Measurements from ENCODE around the gene FAM193A.

FAM193A gene

GRCh38 chr4:2507259-2507658, 29.2 kb upstream of the FAM193A start:
- Histone ChIP-seq H2BK15ac (ENCODE audit: low read depth, poor library complexity, severe bottlenecking) (no peak overlapping the region), H2BK120ac (ENCODE audit: low read depth, low read length) (no peak overlapping the region), H3K9me3 (ENCODE audit: control insufficient read depth, low read length) (no peaks in the 10 kb centered on the region), H2AFZ (ENCODE audit: low read depth, low read length) (no peak overlapping the region), H2BK12ac (ENCODE audit: low read length in 2 of 2) (no peak overlapping the region), H3K14ac (ENCODE audit: low read length in 2 of 2) (no peak overlapping the region), H3K4me1 (ENCODE audit: control insufficient read depth, insufficient read depth, low read depth, low read length) (peaks cover 9% of the 10 kb centered on the region), H3K27me3 (ENCODE audit: control insufficient read depth in 1 of 2, insufficient read depth in 1 of 2, low read length in 2 of 2) (no peaks in the 10 kb centered on the region), H3K18ac (ENCODE audit: low read depth in 1 of 2, low read length in 2 of 2) (no peak overlapping the region), H2AK5ac (ENCODE audit: low read length, severe bottlenecking) (no peak overlapping the region), H4K8ac (ENCODE audit: low read length) (no peak overlapping the region), H3K9ac (ENCODE audit: low read length) (no peak overlapping the region), H2BK5ac (ENCODE audit: low read depth, low read length, poor library complexity, severe bottlenecking) (no peak overlapping the region), H3K23ac (ENCODE audit: low read length in 2 of 2) (no peak overlapping the region), H3K4ac (ENCODE audit: low read depth in 1 of 2, low read length in 2 of 2) (no peak overlapping the region), H3K79me1 (replicated peaks; ENCODE audit: low read length, poor library complexity, severe bottlenecking) (peaks cover 30% of the 10 kb centered on the region), H3K27ac (ENCODE audit: low read length, poor library complexity, severe bottlenecking) (no peak overlapping the region), H3K4me2 (ENCODE audit: low read length, poor library complexity, severe bottlenecking) (no peak overlapping the region), H4K91ac (ENCODE audit: low read length) (no peak overlapping the region), H3K36me3 (ENCODE audit: control insufficient read depth in 1 of 2, insufficient read depth in 2 of 2, low read depth in 1 of 2, low read length in 2 of 2) (peaks cover 45 to 66% of the 10 kb centered on the region in 2 experiments), H3K4me3 (ENCODE audit: insufficient read depth in 1 of 2, low read depth in 1 of 2, low read length in 2 of 2) (no peak overlapping the region)
- 100% methylated on average over 4 of the region's 4 CpGs for WGBS
- DNase-seq, result no peak

GRCh38 chr4:2507855-2508254, 28.6 kb upstream of the FAM193A start:
- H3K36me3 ChIP-seq (ENCODE audit: control insufficient read depth in 1 of 2, insufficient read depth in 2 of 2, low read depth in 1 of 2, low read length in 2 of 2), result peaks cover 48 to 72% of the 10 kb centered on the region in 2 experiments
- no peak overlapping the region for H2BK120ac ChIP-seq (ENCODE audit: low read depth, low read length)
- 98% methylated on average over 6 of the region's 7 CpGs for WGBS
- H3K27me3 ChIP-seq (ENCODE audit: control insufficient read depth in 1 of 2, insufficient read depth in 1 of 2, low read length in 2 of 2), result no peaks in the 10 kb centered on the region
- H2BK12ac ChIP-seq (ENCODE audit: low read length in 2 of 2), result no peak overlapping the region
- peaks cover 33% of the 10 kb centered on the region for H3K79me1 ChIP-seq (replicated peaks; ENCODE audit: low read length, poor library complexity, severe bottlenecking)
- no peak overlapping the region for H2AK5ac ChIP-seq (ENCODE audit: low read length, severe bottlenecking)
- H3K4ac ChIP-seq (ENCODE audit: low read depth in 1 of 2, low read length in 2 of 2), result no peak overlapping the region
- H3K18ac ChIP-seq (ENCODE audit: low read depth in 1 of 2, low read length in 2 of 2), result no peak overlapping the region
- no peak overlapping the region for H4K91ac ChIP-seq (ENCODE audit: low read length)
- no peak overlapping the region for H2AFZ ChIP-seq (ENCODE audit: low read depth, low read length)
- no peak overlapping the region for H3K14ac ChIP-seq (ENCODE audit: low read length in 2 of 2)
- peaks cover 9% of the 10 kb centered on the region for H3K4me1 ChIP-seq (ENCODE audit: control insufficient read depth, insufficient read depth, low read depth, low read length)
- no peak overlapping the region for H3K27ac ChIP-seq (ENCODE audit: low read length, poor library complexity, severe bottlenecking)
- no peak overlapping the region for H3K9ac ChIP-seq (ENCODE audit: low read length)
- no peak overlapping the region for H2BK15ac ChIP-seq (ENCODE audit: low read depth, poor library complexity, severe bottlenecking)
- no peak overlapping the region for H3K4me3 ChIP-seq (ENCODE audit: insufficient read depth in 1 of 2, low read depth in 1 of 2, low read length in 2 of 2)
- no peak overlapping the region for H4K8ac ChIP-seq (ENCODE audit: low read length)
- DNase-seq, result no peak
- H3K4me2 ChIP-seq (ENCODE audit: low read length, poor library complexity, severe bottlenecking), result no peak overlapping the region
- H3K9me3 ChIP-seq (ENCODE audit: control insufficient read depth, low read length), result no peaks in the 10 kb centered on the region
- no peak overlapping the region for H3K23ac ChIP-seq (ENCODE audit: low read length in 2 of 2)
- H2BK5ac ChIP-seq (ENCODE audit: low read depth, low read length, poor library complexity, severe bottlenecking), result no peak overlapping the region

- WGBS, result 97% methylated on average over 13 of the region's 13 CpGs
- H3K36me3 ChIP-seq (ENCODE audit: control insufficient read depth in 1 of 2, insufficient read depth in 2 of 2, low read depth in 1 of 2, low read length in 2 of 2), result peaks cover 70 to 81% of the 10 kb centered on the region in 2 experiments
- H2BK5ac ChIP-seq (ENCODE audit: low read depth, low read length, poor library complexity, severe bottlenecking), result no peak overlapping the region
- no peak overlapping the region for H3K4ac ChIP-seq (ENCODE audit: low read depth in 1 of 2, low read length in 2 of 2)
- no peak overlapping the region for H3K18ac ChIP-seq (ENCODE audit: low read depth in 1 of 2, low read length in 2 of 2)
- no peak overlapping the region for H2AK5ac ChIP-seq (ENCODE audit: low read length, severe bottlenecking)
- no peak overlapping the region for H2AFZ ChIP-seq (ENCODE audit: low read depth, low read length)
- no peak overlapping the region for H3K4me2 ChIP-seq (ENCODE audit: low read length, poor library complexity, severe bottlenecking)
- H3K79me1 ChIP-seq (replicated peaks; ENCODE audit: low read length, poor library complexity, severe bottlenecking), result peaks cover 35% of the 10 kb centered on the region
- H3K9me3 ChIP-seq (ENCODE audit: control insufficient read depth, low read length), result no peaks in the 10 kb centered on the region
- no peak overlapping the region for H4K8ac ChIP-seq (ENCODE audit: low read length)
- no peak overlapping the region for H2BK15ac ChIP-seq (ENCODE audit: low read depth, poor library complexity, severe bottlenecking)
- no peaks in the 10 kb centered on the region for H3K27me3 ChIP-seq (ENCODE audit: control insufficient read depth in 1 of 2, insufficient read depth in 1 of 2, low read length in 2 of 2)
- peaks cover 9% of the 10 kb centered on the region for H3K4me1 ChIP-seq (ENCODE audit: control insufficient read depth, insufficient read depth, low read depth, low read length)
- no peak overlapping the region for H3K9ac ChIP-seq (ENCODE audit: low read length)
- H3K14ac ChIP-seq (ENCODE audit: low read length in 2 of 2), result no peak overlapping the region
- no peak overlapping the region for H3K23ac ChIP-seq (ENCODE audit: low read length in 2 of 2)
- no peak for DNase-seq
- H4K91ac ChIP-seq (ENCODE audit: low read length), result no peak overlapping the region
- H3K4me3 ChIP-seq (ENCODE audit: insufficient read depth in 1 of 2, low read depth in 1 of 2, low read length in 2 of 2), result no peak overlapping the region
- no peak overlapping the region for H2BK12ac ChIP-seq (ENCODE audit: low read length in 2 of 2)
- H2BK120ac ChIP-seq (ENCODE audit: low read depth, low read length), result no peak overlapping the region
- H3K27ac ChIP-seq (ENCODE audit: low read length, poor library complexity, severe bottlenecking), result no peak overlapping the region
Measured at GRCh38 chr4:2510351-2511259, 25.8 kb upstream of the FAM193A start.

- Histone ChIP-seq H4K91ac (ENCODE audit: low read length) (no peak overlapping the region), H3K27ac (ENCODE audit: low read length, poor library complexity, severe bottlenecking) (no peak overlapping the region), H3K18ac (ENCODE audit: low read depth in 1 of 2, low read length in 2 of 2) (no peak overlapping the region), H3K4me3 (ENCODE audit: insufficient read depth in 1 of 2, low read depth in 1 of 2, low read length in 2 of 2) (no peak overlapping the region), H3K4ac (ENCODE audit: low read depth in 1 of 2, low read length in 2 of 2) (no peak overlapping the region), H3K27me3 (ENCODE audit: control insufficient read depth in 1 of 2, insufficient read depth in 1 of 2, low read length in 2 of 2) (no peaks in the 10 kb centered on the region), H4K8ac (ENCODE audit: low read length) (no peak overlapping the region), H3K79me1 (replicated peaks; ENCODE audit: low read length, poor library complexity, severe bottlenecking) (peaks cover 40% of the 10 kb centered on the region), H2AK5ac (ENCODE audit: low read length, severe bottlenecking) (no peak overlapping the region), H3K9me3 (ENCODE audit: control insufficient read depth, low read length) (no peaks in the 10 kb centered on the region), H2BK120ac (ENCODE audit: low read depth, low read length) (no peak overlapping the region), H2AFZ (ENCODE audit: low read depth, low read length) (no peak overlapping the region), H2BK15ac (ENCODE audit: low read depth, poor library complexity, severe bottlenecking) (no peak overlapping the region), H3K14ac (ENCODE audit: low read length in 2 of 2) (no peak overlapping the region), H3K4me2 (ENCODE audit: low read length, poor library complexity, severe bottlenecking) (no peak overlapping the region), H3K4me1 (ENCODE audit: control insufficient read depth, insufficient read depth, low read depth, low read length) (peaks cover 9% of the 10 kb centered on the region), H2BK12ac (ENCODE audit: low read length in 2 of 2) (no peak overlapping the region), H2BK5ac (ENCODE audit: low read depth, low read length, poor library complexity, severe bottlenecking) (no peak overlapping the region), H3K23ac (ENCODE audit: low read length in 2 of 2) (no peak overlapping the region), H3K9ac (ENCODE audit: low read length) (no peak overlapping the region), H3K36me3 (ENCODE audit: control insufficient read depth in 1 of 2, insufficient read depth in 2 of 2, low read depth in 1 of 2, low read length in 2 of 2) (peaks cover 74 to 81% of the 10 kb centered on the region in 2 experiments)
- WGBS, result 97% methylated on average over 7 of the region's 9 CpGs
- no peak for DNase-seq
Measured at GRCh38 chr4:2511645-2512131, 24.8 kb upstream of the FAM193A start.
